HG03135 (cell line): ENCODE measurements around the gene KAT8.

Experiments
- ATAC-seq: cut with Tn5 transposase; IDR thresholded peaks from one replicate; pipeline ENCODE4 v1.9.1; 2021; ENCODE audit warnings: mild to moderate bottlenecking, moderate library complexity; ENCODE audit not compliant: unreplicated experiment

Gene KAT8

GRCh38 chr16:31117384-31118222 is at the start of gene KAT8:
TSS of gene KAT8 (plus strand) at chr16:31117664. CDS start at chr16:31117682, 18 bp downstream.
- ATAC-seq, result peak; percentile 89

- ATAC-seq, result no peak
These were observed 45.6 kb upstream of the KAT8 start for GRCh38 chr16:31071861-31072260.

- peak; percentile 0 for ATAC-seq
These were observed 44.8 kb upstream of the KAT8 start for GRCh38 chr16:31072540-31073141.

GRCh38 chr16:31073142-31073969 is 44.1 kb upstream of the KAT8 start:
- peak; percentile 49 for ATAC-seq

GRCh38 chr16:31073970-31074813 is 43.3 kb upstream of the KAT8 start, which contains the start of the genes ZNF646 and ZNF668:
TSS of gene ZNF646 (plus strand) at chr16:31074422. CDS start at chr16:31076325, 1,903 bp downstream.
TSS of gene ZNF668 (minus strand) at chr16:31074240. CDS start at chr16:31064459, 9,781 bp downstream.
- peak; percentile 68 for ATAC-seq

GRCh38 chr16:31074814-31075183 is 42.7 kb upstream of the KAT8 start:
- ATAC-seq, result no peak

GRCh38 chr16:31076319-31076718 is 41.1 kb upstream of the KAT8 start:
- no peak for ATAC-seq

- ATAC-seq, result no peak
These were observed 40.4 kb upstream of the KAT8 start for GRCh38 chr16:31077024-31077423.

- no peak for ATAC-seq
These were observed 39.7 kb upstream of the KAT8 start for GRCh38 chr16:31077592-31078396.

GRCh38 chr16:31078597-31079341 is 38.7 kb upstream of the KAT8 start:
- no peak for ATAC-seq

- ATAC-seq, result no peak
These were observed 38.0 kb upstream of the KAT8 start for GRCh38 chr16:31079342-31079944.

- ATAC-seq, result no peak
These were observed 37.3 kb upstream of the KAT8 start for GRCh38 chr16:31080035-31080629.

GRCh38 chr16:31080756-31081419 is 36.6 kb upstream of the KAT8 start:
- ATAC-seq, result no peak

- no peak for ATAC-seq
These were observed 35.8 kb upstream of the KAT8 start for GRCh38 chr16:31081428-31082351.

GRCh38 chr16:31082368-31083045 is 35.0 kb upstream of the KAT8 start:
- ATAC-seq, result no peak

GRCh38 chr16:31083081-31083480 is 34.4 kb upstream of the KAT8 start:
- ATAC-seq, result no peak
